GM03348 (cell line): ENCODE results near the gene AKAP6.
A peak's percentile ranks its signal among the peaks of the same experiment; 100 is the strongest.

Experiments
- DNase-seq: peaks from one replicate; pipeline ENCODE4 v3.0.0; 2012; ENCODE audit warnings: low spot score

AKAP6 gene

GRCh38 chr14:32587461-32587860 lies 258.4 kb downstream of the AKAP6 start:
- no peak for DNase-seq

GRCh38 chr14:32588448-32589320 lies 259.6 kb downstream of the AKAP6 start:
- peak; percentile 39 for DNase-seq

GRCh38 chr14:32590157-32590556 lies 261.1 kb downstream of the AKAP6 start:
- DNase-seq = no peak

- DNase-seq = peak; percentile 71
Observed at GRCh38 chr14:32593290-32593942, 264.3 kb downstream of the AKAP6 start.

GRCh38 chr14:32594766-32595165 lies 265.7 kb downstream of the AKAP6 start:
- DNase-seq = peak; percentile 57

GRCh38 chr14:32595497-32595896 lies 266.4 kb downstream of the AKAP6 start:
- DNase-seq = no peak

GRCh38 chr14:32596390-32596789 lies 267.3 kb downstream of the AKAP6 start:
- no peak for DNase-seq

GRCh38 chr14:32597771-32598170 lies 268.7 kb downstream of the AKAP6 start:
- DNase-seq = no peak

GRCh38 chr14:32601069-32601468 lies 272.0 kb downstream of the AKAP6 start:
- DNase-seq = no peak

GRCh38 chr14:32601906-32602305 lies 272.8 kb downstream of the AKAP6 start:
- peak; percentile 21 for DNase-seq

- no peak for DNase-seq
Observed at GRCh38 chr14:32602699-32603098, 273.6 kb downstream of the AKAP6 start.

GRCh38 chr14:32603992-32604565 lies 275.0 kb downstream of the AKAP6 start:
- no peak for DNase-seq

- no peak for DNase-seq
Observed at GRCh38 chr14:32606301-32606700, 277.2 kb downstream of the AKAP6 start.

- no peak for DNase-seq
Observed at GRCh38 chr14:32607399-32607798, 278.3 kb downstream of the AKAP6 start.

- peak; percentile 51 for DNase-seq
Observed at GRCh38 chr14:32608857-32609256, 279.8 kb downstream of the AKAP6 start.

GRCh38 chr14:32609388-32609787 lies 280.3 kb downstream of the AKAP6 start:
- DNase-seq = no peak

- DNase-seq = peak; percentile 78
Observed at GRCh38 chr14:32611752-32612151, 282.7 kb downstream of the AKAP6 start.

- DNase-seq = no peak
Observed at GRCh38 chr14:32618991-32619390, 289.9 kb downstream of the AKAP6 start.

GRCh38 chr14:32620303-32620702 lies 291.2 kb downstream of the AKAP6 start:
- DNase-seq = no peak

GRCh38 chr14:32620724-32621123 lies 291.6 kb downstream of the AKAP6 start:
- peak; percentile 11 for DNase-seq

- no peak for DNase-seq
Observed at GRCh38 chr14:32621585-32621984, 292.5 kb downstream of the AKAP6 start.

GRCh38 chr14:32622742-32623141 lies 293.6 kb downstream of the AKAP6 start:
- no peak for DNase-seq
